ENCODE results near the gene INPP5A.

INPP5A gene

GRCh38 chr10:132690821-132691610 is 153.4 kb downstream of the INPP5A start:
- H3K36me3 ChIP-seq (ENCODE audit: insufficient read depth, low read length), result no peaks in the 10 kb centered on the region
- H3K27me3 ChIP-seq (ENCODE audit: insufficient read depth, low read length), result no peaks in the 10 kb centered on the region
- no peak overlapping the region for H3K4me3 ChIP-seq (ENCODE audit: low read length)
- peaks cover 7% of the 10 kb centered on the region; the same call in 1 of the 2 replicates for H3K9me3 ChIP-seq (ENCODE audit: insufficient read depth, low read depth, low read length)
- no peak overlapping the region for H3K9ac ChIP-seq (ENCODE audit: low read depth, low read length)
- no peak overlapping the region for H3K27ac ChIP-seq (ENCODE audit: low read depth, low read length)
- H3K4me1 ChIP-seq (ENCODE audit: insufficient read depth, low read length), result no peaks in the 10 kb centered on the region
- 96% methylated on average over 56 of the region's 56 CpGs for WGBS

DNA sequence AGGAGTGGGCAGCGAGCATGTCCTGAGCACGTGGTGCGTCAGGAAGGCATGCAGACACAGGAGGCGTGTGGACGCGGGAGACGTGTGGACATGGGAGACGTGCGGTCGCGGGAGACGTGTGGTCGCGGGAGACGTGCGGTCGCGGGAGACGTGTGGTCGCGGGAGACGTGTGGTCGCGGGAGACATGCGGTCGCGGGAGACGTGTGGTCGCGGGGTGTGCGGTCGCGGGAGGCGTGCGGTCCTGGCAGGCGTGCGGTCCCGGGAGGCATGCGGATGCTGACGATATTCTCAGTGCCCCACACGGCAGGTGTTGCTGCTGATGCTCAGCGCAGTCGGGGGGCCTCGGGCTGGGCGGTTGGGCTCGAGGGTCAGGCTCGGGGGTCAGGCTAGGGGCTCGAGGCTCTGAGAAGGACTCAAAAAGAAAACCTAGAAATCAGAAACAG is 154.1 kb downstream of the INPP5A start:
- Histone ChIP-seq H3K36me3 (ENCODE audit: insufficient read depth, low read length) (no peaks in the 10 kb centered on the region), H3K9me3 (ENCODE audit: insufficient read depth, low read depth, low read length) (peaks cover 7% of the 10 kb centered on the region; the same call in 1 of the 2 replicates), H3K4me1 (ENCODE audit: insufficient read depth, low read length) (no peaks in the 10 kb centered on the region), H3K27me3 (ENCODE audit: insufficient read depth, low read length) (no peaks in the 10 kb centered on the region), H3K4me3 (ENCODE audit: low read length) (no peak overlapping the region), H3K9ac (ENCODE audit: low read depth, low read length) (no peak overlapping the region), H3K27ac (ENCODE audit: low read depth, low read length) (no peak overlapping the region)
- WGBS, result 96% methylated on average over 48 of the region's 48 CpGs

DNA sequence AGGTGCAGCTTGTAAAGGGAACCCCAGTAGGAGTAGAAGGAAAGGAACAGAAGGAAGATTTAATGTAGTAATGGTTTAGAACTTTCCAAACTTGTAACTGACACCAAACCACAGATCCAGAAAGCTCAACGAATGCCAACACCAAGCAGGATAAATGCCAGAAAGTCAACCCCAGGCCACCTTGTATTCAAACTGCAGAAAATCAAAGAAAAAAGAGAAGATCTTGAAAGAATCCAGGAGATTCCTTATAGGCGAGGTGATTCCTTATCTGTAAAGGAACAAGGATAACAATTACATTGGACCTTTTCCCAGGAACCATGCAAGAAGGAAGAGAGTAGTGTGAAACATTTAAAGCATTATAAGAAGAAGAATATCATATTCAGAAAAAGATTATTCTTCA is 154.7 kb downstream of the INPP5A start:
- no peaks in the 10 kb centered on the region for H3K4me1 ChIP-seq (ENCODE audit: insufficient read depth, low read length)
- peaks cover 7% of the 10 kb centered on the region; the same call in 1 of the 2 replicates for H3K9me3 ChIP-seq (ENCODE audit: insufficient read depth, low read depth, low read length)
- H3K27ac ChIP-seq (ENCODE audit: low read depth, low read length), result no peak overlapping the region
- no peak overlapping the region for H3K4me3 ChIP-seq (ENCODE audit: low read length)
- no peaks in the 10 kb centered on the region for H3K27me3 ChIP-seq (ENCODE audit: insufficient read depth, low read length)
- H3K36me3 ChIP-seq (ENCODE audit: insufficient read depth, low read length), result no peaks in the 10 kb centered on the region
- no peak overlapping the region for H3K9ac ChIP-seq (ENCODE audit: low read depth, low read length)
- 100% methylated on average over 2 of the region's 2 CpGs for WGBS

DNA sequence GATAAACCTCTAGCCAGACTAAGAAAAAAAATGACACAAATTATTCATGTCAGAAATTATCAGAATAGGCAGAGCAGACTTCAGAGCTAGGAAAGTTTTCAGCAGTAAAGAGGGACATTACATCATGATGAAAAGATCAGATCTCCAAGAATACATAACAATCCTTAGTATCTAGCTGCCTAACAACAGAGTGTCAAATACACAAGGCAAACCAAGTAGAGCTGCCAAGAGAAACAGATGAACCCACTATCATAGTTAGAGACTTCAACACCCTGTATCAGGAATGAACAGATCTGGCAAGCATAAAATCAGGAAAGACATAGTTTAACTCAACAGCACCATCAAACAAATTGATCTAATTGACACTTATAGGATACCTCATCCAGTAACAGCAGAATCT is 156.1 kb downstream of the INPP5A start:
- Histone ChIP-seq H3K9me3 (ENCODE audit: insufficient read depth, low read depth, low read length) (peaks cover 7% of the 10 kb centered on the region; the same call in 1 of the 2 replicates), H3K27me3 (ENCODE audit: insufficient read depth, low read length) (no peaks in the 10 kb centered on the region), H3K9ac (ENCODE audit: low read depth, low read length) (no peak overlapping the region), H3K36me3 (ENCODE audit: insufficient read depth, low read length) (no peaks in the 10 kb centered on the region), H3K4me3 (ENCODE audit: low read length) (no peak overlapping the region), H3K4me1 (ENCODE audit: insufficient read depth, low read length) (no peaks in the 10 kb centered on the region), H3K27ac (ENCODE audit: low read depth, low read length) (no peak overlapping the region)

DNA sequence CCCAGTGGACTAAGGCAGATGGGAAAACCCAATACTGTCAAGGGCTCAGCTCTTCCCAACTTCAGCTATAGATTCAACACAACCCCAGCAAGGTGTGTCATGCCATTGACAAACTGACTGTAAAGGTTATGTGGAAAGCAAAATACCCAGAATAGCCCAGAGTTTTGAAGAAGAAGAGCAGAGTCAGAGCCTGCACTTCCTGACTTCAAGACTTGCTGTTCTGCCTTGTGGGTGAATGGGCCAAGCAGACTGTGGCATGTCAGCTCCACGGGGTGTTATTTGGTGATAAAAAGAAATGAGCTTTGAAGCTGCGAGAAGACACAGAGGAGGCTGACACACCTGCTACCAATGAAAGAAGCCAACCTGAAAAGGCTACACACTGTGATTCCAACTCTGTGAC is 158.6 kb downstream of the INPP5A start:
- H3K9me3 ChIP-seq (ENCODE audit: insufficient read depth, low read depth, low read length), result peaks cover 7% of the 10 kb centered on the region; the same call in 1 of the 2 replicates
- H3K27ac ChIP-seq (ENCODE audit: low read depth, low read length), result no peak overlapping the region
- H3K36me3 ChIP-seq (ENCODE audit: insufficient read depth, low read length), result no peaks in the 10 kb centered on the region
- WGBS, result 94% methylated on average over 2 of the region's 2 CpGs
- H3K27me3 ChIP-seq (ENCODE audit: insufficient read depth, low read length), result no peaks in the 10 kb centered on the region
- no peak overlapping the region for H3K4me3 ChIP-seq (ENCODE audit: low read length)
- H3K9ac ChIP-seq (ENCODE audit: low read depth, low read length), result no peak overlapping the region
- no peaks in the 10 kb centered on the region for H3K4me1 ChIP-seq (ENCODE audit: insufficient read depth, low read length)

DNA sequence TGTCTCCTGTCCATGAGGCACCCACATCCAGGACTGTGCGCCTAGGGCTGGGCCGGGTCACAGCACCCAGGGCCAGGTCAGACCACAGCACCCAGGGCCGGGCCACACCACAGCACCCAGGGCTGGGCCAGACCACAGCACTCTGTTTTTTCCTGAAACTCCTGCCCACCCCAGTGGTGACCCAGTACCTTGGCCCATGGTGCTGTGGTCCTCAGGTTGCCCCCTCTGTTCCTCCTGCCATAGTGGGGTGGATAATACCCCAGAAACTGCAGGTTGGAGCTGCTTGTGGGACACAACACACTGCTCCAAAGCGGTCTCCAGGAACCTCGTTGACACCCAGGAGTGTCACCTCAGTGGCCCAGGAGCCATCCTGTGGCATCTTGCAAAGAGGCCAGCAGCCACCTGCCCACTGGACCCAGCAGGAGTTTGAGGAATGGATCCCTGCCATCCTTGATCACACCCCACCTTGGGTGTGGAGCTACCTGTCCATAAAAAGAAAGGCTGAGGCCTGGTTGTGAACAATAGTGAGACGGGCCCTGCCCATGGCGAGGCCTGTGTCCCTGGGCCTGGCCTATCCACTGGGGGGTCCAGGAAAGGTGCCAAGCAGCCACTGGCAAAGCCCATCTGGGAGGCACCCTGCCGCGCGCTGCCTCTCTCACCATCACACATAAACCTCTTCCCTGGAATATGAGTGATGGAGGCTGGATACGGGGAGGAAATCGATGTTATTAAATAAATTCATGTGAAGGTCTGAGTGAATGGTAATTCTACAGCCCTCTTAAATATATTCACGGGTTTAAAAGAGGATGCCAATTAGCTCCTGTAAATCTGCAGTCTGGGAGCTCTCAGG is 159.4 kb downstream of the INPP5A start:
- H3K27ac ChIP-seq (ENCODE audit: low read depth, low read length), result no peak overlapping the region
- no peak overlapping the region for H3K9ac ChIP-seq (ENCODE audit: low read depth, low read length)
- no peak overlapping the region for H3K4me3 ChIP-seq (ENCODE audit: low read length)
- H3K4me1 ChIP-seq (ENCODE audit: insufficient read depth, low read length), result no peaks in the 10 kb centered on the region
- H3K36me3 ChIP-seq (ENCODE audit: insufficient read depth, low read length), result no peaks in the 10 kb centered on the region
- no peaks in the 10 kb centered on the region for H3K27me3 ChIP-seq (ENCODE audit: insufficient read depth, low read length)
- H3K9me3 ChIP-seq (ENCODE audit: insufficient read depth, low read depth, low read length), result peaks cover 7% of the 10 kb centered on the region; the same call in 1 of the 2 replicates
- 95% methylated on average over 10 of the region's 13 CpGs for WGBS

- H3K4me1 ChIP-seq (ENCODE audit: insufficient read depth, low read length), result no peaks in the 10 kb centered on the region
- no peak overlapping the region for H3K4me3 ChIP-seq (ENCODE audit: low read length)
- WGBS, result 94% methylated on average over 21 of the region's 21 CpGs
- no peaks in the 10 kb centered on the region for H3K36me3 ChIP-seq (ENCODE audit: insufficient read depth, low read length)
- no peak overlapping the region for H3K9ac ChIP-seq (ENCODE audit: low read depth, low read length)
- no peak overlapping the region for H3K27ac ChIP-seq (ENCODE audit: low read depth, low read length)
- H3K9me3 ChIP-seq (ENCODE audit: insufficient read depth, low read depth, low read length), result peaks cover 7% of the 10 kb centered on the region; the same call in 1 of the 2 replicates
- no peaks in the 10 kb centered on the region for H3K27me3 ChIP-seq (ENCODE audit: insufficient read depth, low read length)
Observed at GRCh38 chr10:132697578-132698200, 160.1 kb downstream of the INPP5A start.

DNA sequence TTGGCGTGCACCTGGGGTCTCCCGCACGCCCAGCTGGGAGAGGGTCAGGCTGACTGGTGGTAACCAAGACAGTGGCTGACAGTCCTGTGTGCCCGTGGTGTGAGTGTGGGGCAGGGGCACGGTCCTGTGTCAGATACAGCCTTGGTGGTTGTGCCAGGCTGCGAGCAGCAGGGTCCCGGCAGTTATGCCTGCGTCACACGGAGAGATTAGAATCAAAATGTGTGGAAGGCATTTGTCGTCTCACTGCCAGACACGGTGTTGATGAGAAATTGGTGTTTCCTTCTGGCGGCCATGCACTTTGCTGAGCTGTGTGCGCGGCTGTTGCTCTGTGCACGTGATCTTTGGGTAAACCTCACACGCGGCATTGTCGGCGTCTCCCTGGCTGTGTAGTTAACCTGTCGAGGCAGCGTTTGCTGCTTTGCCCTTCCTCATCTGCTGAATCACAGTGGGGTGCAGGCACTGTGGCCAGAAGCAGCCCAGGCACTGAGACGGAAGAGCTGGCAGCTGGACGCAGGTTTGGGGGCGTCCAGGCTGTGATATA is 160.7 kb downstream of the INPP5A start:
- peaks cover 7% of the 10 kb centered on the region; the same call in 1 of the 2 replicates for H3K9me3 ChIP-seq (ENCODE audit: insufficient read depth, low read depth, low read length)
- H3K36me3 ChIP-seq (ENCODE audit: insufficient read depth, low read length), result no peaks in the 10 kb centered on the region
- no peaks in the 10 kb centered on the region for H3K27me3 ChIP-seq (ENCODE audit: insufficient read depth, low read length)
- H3K9ac ChIP-seq (ENCODE audit: low read depth, low read length), result no peak overlapping the region
- no peak overlapping the region for H3K4me3 ChIP-seq (ENCODE audit: low read length)
- no peaks in the 10 kb centered on the region for H3K4me1 ChIP-seq (ENCODE audit: insufficient read depth, low read length)
- no peak overlapping the region for H3K27ac ChIP-seq (ENCODE audit: low read depth, low read length)
- 95% methylated on average over 24 of the region's 24 CpGs for WGBS

DNA sequence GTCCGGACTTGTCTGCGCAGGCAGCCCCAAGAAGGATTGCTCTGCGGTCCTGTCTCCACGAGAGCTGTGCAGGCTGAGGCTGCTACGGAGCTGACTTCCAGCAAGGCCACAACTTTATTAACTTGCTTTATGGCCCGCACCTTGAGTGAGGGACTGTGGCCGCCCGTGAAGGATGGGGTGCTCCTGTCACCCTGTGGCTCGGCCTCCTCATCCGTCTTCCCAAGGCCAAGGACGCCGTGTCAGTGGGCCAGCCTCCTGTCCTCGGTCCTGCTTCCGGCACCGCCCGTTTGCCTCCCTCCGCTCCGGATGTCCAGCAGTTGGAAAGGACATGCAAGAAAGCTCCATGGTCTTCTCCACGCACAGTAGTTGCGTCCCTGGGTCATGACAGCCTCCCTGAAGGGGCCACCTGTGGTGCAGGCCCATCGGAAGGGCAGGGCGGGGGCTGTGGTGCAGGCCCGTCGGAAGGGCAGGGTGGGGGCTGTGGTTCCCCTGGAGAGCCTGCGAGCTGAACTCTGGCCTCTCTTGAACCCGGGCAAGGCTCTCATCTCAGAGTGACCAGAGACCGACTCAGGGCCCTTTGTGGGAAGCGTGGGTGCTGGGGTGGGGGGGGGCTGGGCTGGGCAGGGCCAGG is 161.3 kb downstream of the INPP5A start:
- Histone ChIP-seq H3K36me3 (ENCODE audit: insufficient read depth, low read length) (no peaks in the 10 kb centered on the region), H3K27me3 (ENCODE audit: insufficient read depth, low read length) (no peaks in the 10 kb centered on the region), H3K9ac (ENCODE audit: low read depth, low read length) (no peak overlapping the region), H3K4me1 (ENCODE audit: insufficient read depth, low read length) (no peaks in the 10 kb centered on the region), H3K9me3 (ENCODE audit: insufficient read depth, low read depth, low read length) (peaks cover 7% of the 10 kb centered on the region; the same call in 1 of the 2 replicates), H3K27ac (ENCODE audit: low read depth, low read length) (no peak overlapping the region), H3K4me3 (ENCODE audit: low read length) (no peak overlapping the region)
- whole genome bisulfite sequencing, result 92% methylated on average over 28 of the region's 28 CpGs

DNA sequence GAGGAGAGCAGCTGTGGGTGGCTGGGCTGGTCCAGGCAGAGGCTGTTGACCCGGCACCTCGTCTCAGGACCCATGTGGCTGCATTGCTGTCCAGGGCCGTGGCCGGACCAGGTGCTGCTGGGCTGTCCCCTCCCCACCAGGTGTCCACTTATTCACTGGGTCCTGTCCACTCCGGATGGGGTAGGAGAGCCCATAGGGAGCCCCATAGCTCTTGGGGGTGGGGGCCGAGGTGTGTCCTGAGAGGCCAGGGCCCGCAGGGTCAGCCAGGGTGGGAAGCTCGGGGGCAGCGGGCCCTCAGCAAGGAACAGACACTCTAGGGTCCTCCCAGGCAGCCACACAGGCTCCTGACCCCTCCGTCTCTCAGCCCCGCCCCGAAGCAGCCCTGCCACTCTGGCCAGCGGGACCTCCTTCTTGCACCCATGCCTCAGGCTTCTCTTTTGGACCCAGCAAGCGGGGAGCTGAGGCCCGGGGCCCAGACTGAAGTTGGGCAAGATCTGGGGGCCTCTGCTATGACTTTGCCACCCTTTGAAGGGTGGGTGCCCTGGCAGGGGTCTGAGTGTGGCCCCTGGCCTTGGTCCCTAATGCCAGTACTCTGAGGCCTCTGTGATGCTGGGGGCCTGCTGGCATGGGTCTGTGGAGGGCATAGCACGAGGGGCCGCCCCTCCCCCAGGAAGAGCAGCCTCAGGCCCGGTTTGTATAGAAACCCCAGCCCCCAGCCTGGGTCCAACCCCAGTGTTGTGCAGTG is 162.0 kb downstream of the INPP5A start:
- H3K4me1 ChIP-seq (ENCODE audit: insufficient read depth, low read length), result no peaks in the 10 kb centered on the region
- H3K27ac ChIP-seq (ENCODE audit: low read depth, low read length), result no peak overlapping the region
- H3K9ac ChIP-seq (ENCODE audit: low read depth, low read length), result no peak overlapping the region; the same call in 1 of the 2 replicates
- no peak overlapping the region for H3K4me3 ChIP-seq (ENCODE audit: low read length)
- WGBS, result 94% methylated on average over 18 of the region's 18 CpGs
- H3K27me3 ChIP-seq (ENCODE audit: insufficient read depth, low read length), result no peaks in the 10 kb centered on the region
- peaks cover 7% of the 10 kb centered on the region; the same call in 1 of the 2 replicates for H3K9me3 ChIP-seq (ENCODE audit: insufficient read depth, low read depth, low read length)
- H3K36me3 ChIP-seq (ENCODE audit: insufficient read depth, low read length), result no peaks in the 10 kb centered on the region

Measured in HUES64 (cell line).